Pancreas (tissue), 10 donors: ENCODE measurements around the gene PARP4. TPM values are rescaled to one million over a fixed set of nuclear protein-coding genes. Genes with fewer than 3 reads are reported as not detected.

Experiments used
- ATAC-seq, 4 donors: fragments of 200-7000 bp; cut with Tn5 transposase; one replicate each; pipeline versions ENCODE4 v1.8.0 to v1.9.1; 2020; ENCODE audit warnings: mild to moderate bottlenecking in 4 of 4, moderate library complexity in 4 of 4
- DNase-seq, 6 donors: peaks; one replicate each; pipeline ENCODE4 v3.0.0-alpha.2; 2020
- FAIRE-seq: peaks from 2 replicates; lab custom pipeline; 2012; peaks lifted over from hg19 to GRCh38; lab: Jason Lieb, UNC
- H3K27ac ChIP-seq, 4 donors: fragments of 200-600 bp; sonication (generic); 1 replicate in 3 of 4; 2 replicates in 1 of 4; pipeline versions ENCODE4 v1.5.0 to v1.8.0; 2020
- H3K27me3 ChIP-seq, 4 donors: fragments of 200-600 bp; one replicate each; pipeline ENCODE4 v1.8.0; 2021
- H3K36me3 ChIP-seq, 3 donors: fragments of 200-600 bp; sonication (generic) in 1 of 3; one replicate each; pipeline versions ENCODE4 v1.5.0 to v1.8.0; 2020 to 2021
- H3K4me1 ChIP-seq, 3 donors: fragments of 200-600 bp; one replicate each; pipeline ENCODE4 v1.8.0; 2021
- H3K4me3 ChIP-seq, 4 donors: fragments of 200-600 bp; sonication (generic) in 2 of 4; one replicate each; pipeline versions ENCODE4 v1.5.0 to v1.8.0; 2020 to 2021
- H3K9me3 ChIP-seq, 4 donors: fragments of 200-600 bp; one replicate each; pipeline ENCODE4 v1.8.0; 2021
- WGBS, 2 donors: extraction: QIAGEN DNeasy Blood & Tissue Kit; methylation state at CpG; one replicate each; pipeline ENCODE4 v1.1.7; 2013; 5-methylcytosine and 5-hydroxymethylcytosine counted together
- intact Hi-C, 3 donors: fragments of 100-400 bp; cut with DNase I; formaldehyde crosslinking; loops; one replicate each; pipeline versions ENCODE4 v1.11.1 to v1.14.2; 2022
- polyA plus RNA-seq, 2 donors: library from polyadenylated mRNA; stranded (reverse); fragments of 200-250 nt; gene quantifications; one replicate each; pipeline ENCODE4 v1.2.3, GENCODE V29; 2013
- total RNA-seq, 6 donors: library from RNA; stranded (reverse); fragmentation: NEBNext Ultra II Directional in 4 of 6; extraction: Animal tissue kit (Norgen Biotek cat#: 25700) in 4 of 6; gene quantifications; one replicate each; pipeline versions ENCODE4 v1.2.1 to v1.2.4, GENCODE V29; 2021 to 2023
- TF ChIP-seq, protein P1 (sequence below), 4 donors: fragments of 200-600 bp; sonication (generic) in 3 of 4; IDR thresholded peaks; one replicate each; pipeline versions ENCODE4 v1.5.0 to v1.8.0; 2021; ENCODE audit warnings: antibody characterized with exemption in 4 of 4
- donor health status: healthy with polysubstance abuse.
- donor health status: DM: no; HTN: no; CAD: no; lungs with moderate emphysema.
- donor health status: DM: no; HTN: no; CAD: no.
- donor health status: control.
- donor health status: control.
- donor health status: Bipolar disorder and iron deficiency.
- donor health status: DM: yes; HTN: yes; CAD: no.
- donor health status: DM: no; HTN: no; CAD: no.
- donor health status: DM: no; HTN: no; CAD: no.
- donor health status: DM: yes; HTN: yes; CAD: no.

Gene PARP4
- total and polyA plus RNA-seq, 8 donors = 7.9 to 33.4 (median 15.2) TPM

DNA sequence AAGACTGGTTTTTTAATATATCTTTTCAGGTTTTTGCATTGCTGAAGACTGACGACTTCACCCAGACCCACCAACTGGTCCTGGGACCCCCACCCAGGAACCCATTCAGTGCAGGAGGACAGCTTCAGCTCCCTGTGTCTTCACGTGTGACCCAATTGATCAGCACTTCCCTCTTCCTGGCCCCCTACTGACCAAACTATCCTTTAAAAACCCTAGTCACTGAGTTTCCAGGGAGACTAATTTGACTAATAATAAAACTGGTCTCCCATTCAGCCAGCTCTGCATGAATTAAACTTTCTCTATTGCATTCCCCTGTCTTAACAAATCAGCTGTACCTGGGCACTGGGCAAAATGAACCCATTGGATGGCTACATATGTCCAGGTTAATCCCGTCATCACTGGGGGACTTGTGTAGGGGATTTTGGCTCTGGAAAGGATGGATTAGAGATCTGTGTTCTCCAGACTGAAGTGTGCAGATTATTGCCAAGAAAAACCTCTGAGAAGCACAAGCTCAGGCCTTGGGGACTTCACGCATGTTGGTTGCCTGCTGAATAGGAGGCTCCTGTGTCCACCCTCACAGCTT lies 16.3 kb upstream of the PARP4 start:
- 60 to 64% methylated on average over 4 of the region's 4 CpGs for WGBS, 2 donors
- FAIRE-seq (no peak), DNase-seq (no peak), ATAC-seq (no peak)
- Histone ChIP-seq H3K27me3 (peaks cover 0 to 4% (median 0%) of the 10 kb centered on the region in 4 donors), H3K36me3 (no peaks in the 10 kb centered on the region), H3K9me3 (no peaks in the 10 kb centered on the region), H3K4me1 (no peaks in the 10 kb centered on the region), H3K4me3 (no peak overlapping the region), H3K27ac (no peak overlapping the region)
- intact Hi-C loops = no loop called here
- TF ChIP-seq, protein P1, sequence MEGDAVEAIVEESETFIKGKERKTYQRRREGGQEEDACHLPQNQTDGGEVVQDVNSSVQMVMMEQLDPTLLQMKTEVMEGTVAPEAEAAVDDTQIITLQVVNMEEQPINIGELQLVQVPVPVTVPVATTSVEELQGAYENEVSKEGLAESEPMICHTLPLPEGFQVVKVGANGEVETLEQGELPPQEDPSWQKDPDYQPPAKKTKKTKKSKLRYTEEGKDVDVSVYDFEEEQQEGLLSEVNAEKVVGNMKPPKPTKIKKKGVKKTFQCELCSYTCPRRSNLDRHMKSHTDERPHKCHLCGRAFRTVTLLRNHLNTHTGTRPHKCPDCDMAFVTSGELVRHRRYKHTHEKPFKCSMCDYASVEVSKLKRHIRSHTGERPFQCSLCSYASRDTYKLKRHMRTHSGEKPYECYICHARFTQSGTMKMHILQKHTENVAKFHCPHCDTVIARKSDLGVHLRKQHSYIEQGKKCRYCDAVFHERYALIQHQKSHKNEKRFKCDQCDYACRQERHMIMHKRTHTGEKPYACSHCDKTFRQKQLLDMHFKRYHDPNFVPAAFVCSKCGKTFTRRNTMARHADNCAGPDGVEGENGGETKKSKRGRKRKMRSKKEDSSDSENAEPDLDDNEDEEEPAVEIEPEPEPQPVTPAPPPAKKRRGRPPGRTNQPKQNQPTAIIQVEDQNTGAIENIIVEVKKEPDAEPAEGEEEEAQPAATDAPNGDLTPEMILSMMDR (IDR thresholded peaks at IDR 0.05) = no peak

DNA sequence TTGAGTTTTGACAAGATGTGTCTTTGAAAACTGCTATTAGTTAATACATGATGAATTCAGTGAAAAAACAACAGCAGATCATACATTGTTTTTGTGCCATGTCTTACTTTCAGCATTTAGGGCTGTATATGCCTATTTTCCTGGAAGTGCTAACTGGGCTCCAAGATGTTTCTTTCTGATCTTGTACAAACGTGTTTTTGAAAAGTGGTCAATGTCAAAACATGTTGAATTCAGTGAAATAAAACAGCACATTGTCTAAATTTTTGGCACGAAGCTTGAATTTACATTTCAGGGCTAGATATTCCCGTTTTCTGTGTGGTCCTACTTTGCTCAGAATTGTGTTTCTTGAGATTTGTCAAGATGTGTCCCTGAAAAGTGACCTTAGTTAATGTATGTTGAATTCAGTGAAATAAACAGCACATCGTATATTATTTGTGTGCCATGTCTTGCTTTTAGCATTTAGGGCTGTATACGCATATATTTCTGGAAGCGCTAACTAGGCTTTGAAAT lies 14.7 kb upstream of the PARP4 start:
- DNase-seq (no peak), ATAC-seq (no peak), FAIRE-seq (no peak)
- H3K36me3 ChIP-seq = no peaks in the 10 kb centered on the region
- H3K27me3 ChIP-seq = peaks cover 0 to 4% (median 0%) of the 10 kb centered on the region in 4 donors
- TF ChIP-seq, protein P1 (IDR thresholded peaks at IDR 0.05) = no peak
- H3K9me3 ChIP-seq = no peaks in the 10 kb centered on the region
- 72 to 84% methylated on average over 6 of the region's 6 CpGs for WGBS, 2 donors
- no peaks in the 10 kb centered on the region for H3K4me1 ChIP-seq
- H3K4me3 ChIP-seq = no peak overlapping the region
- no peak overlapping the region for H3K27ac ChIP-seq
- intact Hi-C loops = no loop called here

DNA sequence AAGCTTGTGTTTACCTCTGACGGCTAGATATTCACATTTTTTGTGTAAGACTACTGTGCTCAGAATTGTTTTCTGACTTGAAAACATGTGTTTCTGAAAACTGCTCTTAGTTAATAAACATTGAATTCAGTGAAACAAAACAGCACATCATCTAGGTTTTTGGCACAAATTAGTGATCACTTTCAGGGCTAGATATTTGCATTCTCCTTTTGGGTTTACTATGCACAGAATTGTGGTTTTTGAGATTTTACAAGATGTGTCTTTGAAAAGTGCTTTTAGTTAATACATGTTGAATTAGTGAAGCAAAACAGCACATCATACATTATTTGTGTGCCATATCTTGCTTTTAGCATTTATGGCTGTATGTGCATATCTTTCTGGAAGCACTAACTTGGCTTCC lies 8.2 kb upstream of the PARP4 start:
- H3K9me3 ChIP-seq = no peaks in the 10 kb centered on the region
- DNase-seq (no peak), ATAC-seq (no peak), FAIRE-seq (no peak)
- H3K36me3 ChIP-seq = no peaks in the 10 kb centered on the region
- H3K4me3 ChIP-seq = no peak overlapping the region
- no peaks in the 10 kb centered on the region for H3K4me1 ChIP-seq
- H3K27ac ChIP-seq = no peak overlapping the region
- no peaks in the 10 kb centered on the region for H3K27me3 ChIP-seq
- 90 to 97% methylated on average over 1 of the region's 1 CpG for WGBS, 2 donors
- TF ChIP-seq, protein P1 (IDR thresholded peaks at IDR 0.05) = no peak
- intact Hi-C loops = no loop called here

DNA sequence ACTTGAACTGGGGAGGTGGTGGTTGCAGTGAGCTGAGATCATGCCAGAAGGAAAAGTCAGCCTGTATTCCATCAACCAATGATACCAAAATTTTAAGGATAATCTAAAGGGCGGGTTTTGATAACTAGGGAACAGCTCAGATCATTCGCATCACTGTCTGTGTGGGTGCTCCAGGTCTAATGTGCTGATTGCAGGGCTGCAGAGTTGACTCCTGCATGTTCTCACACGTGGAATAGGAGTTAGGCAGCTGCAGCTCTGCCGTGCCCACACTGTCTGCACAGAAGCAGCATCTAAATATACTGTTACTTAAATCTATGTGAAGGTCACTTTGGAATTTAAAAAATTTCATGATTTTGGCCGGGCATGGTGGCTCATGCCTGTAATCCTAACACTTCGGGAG lies 4.3 kb upstream of the PARP4 start:
- ATAC-seq (no peak), DNase-seq (no peak), FAIRE-seq (no peak)
- TF ChIP-seq, protein P1 (IDR thresholded peaks at IDR 0.05) = no peak
- no peak overlapping the region for H3K4me3 ChIP-seq
- no peaks in the 10 kb centered on the region for H3K36me3 ChIP-seq
- H3K27me3 ChIP-seq = no peaks in the 10 kb centered on the region
- intact Hi-C loops = no loop called here
- no peaks in the 10 kb centered on the region for H3K4me1 ChIP-seq
- no peaks in the 10 kb centered on the region for H3K9me3 ChIP-seq
- 64 to 74% methylated on average over 6 of the region's 6 CpGs for WGBS, 2 donors
- no peak overlapping the region for H3K27ac ChIP-seq

DNA sequence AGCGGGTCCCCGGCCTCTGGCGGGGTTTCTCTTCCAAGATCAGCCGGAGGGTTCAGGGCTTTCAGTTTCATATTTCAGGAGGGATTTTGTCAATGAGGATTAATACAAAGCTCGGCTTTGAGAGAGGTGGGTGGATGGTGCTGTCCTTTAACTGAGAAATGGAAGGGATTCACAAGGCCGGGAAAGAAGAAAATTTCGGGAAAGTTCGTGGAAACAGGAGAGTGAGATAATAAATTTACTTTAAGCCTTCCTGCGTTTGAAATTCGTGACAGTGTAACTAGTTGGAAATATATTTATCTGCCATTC lies 283 bp upstream of the PARP4 start:
- Histone ChIP-seq H3K36me3 (peaks cover 0 to 4% (median 0%) of the 10 kb centered on the region in 3 donors), H3K4me3 (peak overlapping the region; percentile 70 to 96 (median 84)), H3K27ac (peak overlapping the region; percentile 96 to 98 (median 97)), H3K27me3 (no peaks in the 10 kb centered on the region), H3K4me1 (peaks cover 0 to 11% (median 5%) of the 10 kb centered on the region in 3 donors), H3K9me3 (no peaks in the 10 kb centered on the region)
- 0 to 1% methylated on average over 10 of the region's 10 CpGs for WGBS, 2 donors
- TF ChIP-seq, protein P1 (IDR thresholded peaks at IDR 0.05) = no peak
- FAIRE-seq (no peak), DNase-seq (no peak), ATAC-seq (peak in 2 of 4 donors; percentile 10 to 14)
- intact Hi-C loops = no loop called here
